ENCODE results near the gene PTPA.

- no peak for TF ChIP-seq CTCF (tag by site-specific recombination; IDR thresholded peaks at IDR 0.05)
- TF ChIP-seq ZNF777 (tag by site-specific recombination; IDR thresholded peaks at IDR 0.05; ENCODE audit: borderline replicate concordance): no peak
- no peak for TF ChIP-seq ZNF747 (tag by site-specific recombination; IDR thresholded peaks at IDR 0.05)
- no peak for TF ChIP-seq PRDM10 (tag by site-specific recombination; IDR thresholded peaks at IDR 0.05)
- no peak for TF ChIP-seq ZNF768 (tag by site-specific recombination; IDR thresholded peaks at IDR 0.05)
- TF ChIP-seq SCRT1 (tag by site-specific recombination; IDR thresholded peaks at IDR 0.05; ENCODE audit: borderline replicate concordance): no peak
- TF ChIP-seq ZNF645 (tag by site-specific recombination; IDR thresholded peaks at IDR 0.05): no peak
- no peak for TF ChIP-seq KLF7 (tag by site-specific recombination; IDR thresholded peaks at IDR 0.05; ENCODE audit: borderline replicate concordance)
- no peak for TF ChIP-seq EGR2 (tag by site-specific recombination; IDR thresholded peaks at IDR 0.05; ENCODE audit: low read depth)
- TF ChIP-seq PBX3 (CRISPR knock-in tag; IDR thresholded peaks at IDR 0.05): no peak
- TF ChIP-seq ZNF302 (tag by site-specific recombination; IDR thresholded peaks at IDR 0.05; ENCODE audit: low read depth): no peak
- no peak for TF ChIP-seq ZBTB10 (tag by site-specific recombination; IDR thresholded peaks at IDR 0.05)
Measured at GRCh38 chr9:129076640-129077037, 34.6 kb upstream of the PTPA start.

All from HEK293 (cell line).